ENCODE measurements around the gene RASGRP2.

GRCh38 chr11:64755681-64756361 lies 11.9 kb upstream of the RASGRP2 start:
- no peak for TF ChIP-seq GLIS3 (CRISPR knock-in tag; IDR thresholded peaks at IDR 0.05)
- TF ChIP-seq PATZ1 (CRISPR knock-in tag; IDR thresholded peaks at IDR 0.05; ENCODE audit: borderline replicate concordance): no peak
- TF ChIP-seq ARNTL (CRISPR knock-in tag; IDR thresholded peaks at IDR 0.05; ENCODE audit: borderline replicate concordance, low read depth): no peak
- no peak for TF ChIP-seq ESRRG (CRISPR knock-in tag; IDR thresholded peaks at IDR 0.05)
- no peak for TF ChIP-seq ZFP30 (CRISPR knock-in tag; IDR thresholded peaks at IDR 0.05)
- no peak for TF ChIP-seq BACH2 (CRISPR knock-in tag; IDR thresholded peaks at IDR 0.05; ENCODE audit: borderline replicate concordance)
- TF ChIP-seq CREB5 (CRISPR knock-in tag; IDR thresholded peaks at IDR 0.05; ENCODE audit: low read depth): no peak
- no peak for TF ChIP-seq ZFP3 (CRISPR knock-in tag; IDR thresholded peaks at IDR 0.05)
- no peak for TF ChIP-seq SNAI2 (CRISPR knock-in tag; IDR thresholded peaks at IDR 0.05)
- no peak for TF ChIP-seq ZNF70 (CRISPR knock-in tag; IDR thresholded peaks at IDR 0.05)
- no peak for TF ChIP-seq ZNF8 (CRISPR knock-in tag; IDR thresholded peaks at IDR 0.05)
- TF ChIP-seq OSR1 (CRISPR knock-in tag; IDR thresholded peaks at IDR 0.05): no peak

Measured in SK-N-SH treated with all-trans-retinoic acid at 6 μM for 48 hours (cell line).